GM20000 (cell line): ENCODE results near the gene HOXB4.

ENCODE experiments used
- DNase-seq: peaks from one replicate; pipeline ENCODE4 v3.0.0; 2012; ENCODE audit warnings: low spot score
- TF ChIP-seq, protein P1 (sequence below): IDR thresholded peaks from 2 replicates; pipeline ENCODE4 v1.5.1; 2012; ENCODE audit warnings: mild to moderate bottlenecking, control low read depth; ENCODE audit errors: extremely low read depth, missing control alignments

Gene HOXB4

DNA sequence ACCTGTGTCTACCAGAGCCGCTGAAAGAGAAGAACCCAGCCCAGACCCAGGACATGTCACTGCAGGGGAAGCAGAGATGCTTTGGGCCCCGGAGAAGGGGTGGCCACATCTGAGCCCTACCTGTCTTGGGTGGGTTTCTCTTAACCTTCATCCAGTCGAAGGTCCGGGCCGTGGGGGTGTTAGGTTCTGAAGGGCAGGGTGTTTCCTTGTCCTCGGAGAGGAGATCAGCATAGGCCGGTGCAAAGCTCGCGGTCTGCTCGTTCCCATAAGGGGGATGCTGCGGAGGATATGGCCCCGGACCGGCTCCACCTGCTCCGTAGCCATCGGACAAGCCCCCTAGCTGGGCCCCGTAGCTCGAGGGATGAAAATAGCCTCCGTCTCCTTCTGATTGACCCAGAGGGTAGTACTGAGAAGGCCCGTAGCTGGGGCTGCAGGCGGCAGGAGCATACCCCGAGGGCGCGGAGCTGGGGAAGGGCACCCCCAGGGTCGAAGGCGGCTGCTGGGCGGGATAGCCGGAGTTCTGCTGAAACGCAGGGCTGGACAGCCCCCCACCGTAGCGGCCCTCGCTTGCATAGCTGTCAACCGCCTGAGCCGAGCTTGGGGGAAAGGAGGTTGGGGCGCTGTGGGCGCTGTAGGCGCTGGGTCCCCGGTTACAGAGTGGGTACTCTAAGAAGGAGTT is 47.8 kb downstream of the HOXB4 start:
- TF ChIP-seq, protein P1, sequence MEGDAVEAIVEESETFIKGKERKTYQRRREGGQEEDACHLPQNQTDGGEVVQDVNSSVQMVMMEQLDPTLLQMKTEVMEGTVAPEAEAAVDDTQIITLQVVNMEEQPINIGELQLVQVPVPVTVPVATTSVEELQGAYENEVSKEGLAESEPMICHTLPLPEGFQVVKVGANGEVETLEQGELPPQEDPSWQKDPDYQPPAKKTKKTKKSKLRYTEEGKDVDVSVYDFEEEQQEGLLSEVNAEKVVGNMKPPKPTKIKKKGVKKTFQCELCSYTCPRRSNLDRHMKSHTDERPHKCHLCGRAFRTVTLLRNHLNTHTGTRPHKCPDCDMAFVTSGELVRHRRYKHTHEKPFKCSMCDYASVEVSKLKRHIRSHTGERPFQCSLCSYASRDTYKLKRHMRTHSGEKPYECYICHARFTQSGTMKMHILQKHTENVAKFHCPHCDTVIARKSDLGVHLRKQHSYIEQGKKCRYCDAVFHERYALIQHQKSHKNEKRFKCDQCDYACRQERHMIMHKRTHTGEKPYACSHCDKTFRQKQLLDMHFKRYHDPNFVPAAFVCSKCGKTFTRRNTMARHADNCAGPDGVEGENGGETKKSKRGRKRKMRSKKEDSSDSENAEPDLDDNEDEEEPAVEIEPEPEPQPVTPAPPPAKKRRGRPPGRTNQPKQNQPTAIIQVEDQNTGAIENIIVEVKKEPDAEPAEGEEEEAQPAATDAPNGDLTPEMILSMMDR, result no peak
- DNase-seq, result no peak

DNA sequence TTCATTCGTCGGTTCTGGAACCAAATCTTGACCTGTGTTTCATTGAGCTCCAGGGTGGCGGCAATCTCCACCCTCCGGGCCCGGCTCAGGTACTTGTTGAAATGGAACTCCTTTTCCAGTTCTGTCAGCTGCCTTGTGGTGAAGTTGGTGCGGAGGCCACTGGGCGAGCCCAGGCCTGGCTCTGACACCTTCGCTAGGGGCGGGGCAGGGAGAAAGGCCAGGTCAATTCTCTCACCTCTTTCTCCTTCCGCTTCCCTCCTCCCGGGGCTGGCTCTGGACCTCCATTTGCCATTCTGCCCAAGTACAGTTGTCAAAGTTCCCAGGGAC is 48.5 kb downstream of the HOXB4 start:
- no peak for DNase-seq
- TF ChIP-seq, protein P1, result no peak

DNA sequence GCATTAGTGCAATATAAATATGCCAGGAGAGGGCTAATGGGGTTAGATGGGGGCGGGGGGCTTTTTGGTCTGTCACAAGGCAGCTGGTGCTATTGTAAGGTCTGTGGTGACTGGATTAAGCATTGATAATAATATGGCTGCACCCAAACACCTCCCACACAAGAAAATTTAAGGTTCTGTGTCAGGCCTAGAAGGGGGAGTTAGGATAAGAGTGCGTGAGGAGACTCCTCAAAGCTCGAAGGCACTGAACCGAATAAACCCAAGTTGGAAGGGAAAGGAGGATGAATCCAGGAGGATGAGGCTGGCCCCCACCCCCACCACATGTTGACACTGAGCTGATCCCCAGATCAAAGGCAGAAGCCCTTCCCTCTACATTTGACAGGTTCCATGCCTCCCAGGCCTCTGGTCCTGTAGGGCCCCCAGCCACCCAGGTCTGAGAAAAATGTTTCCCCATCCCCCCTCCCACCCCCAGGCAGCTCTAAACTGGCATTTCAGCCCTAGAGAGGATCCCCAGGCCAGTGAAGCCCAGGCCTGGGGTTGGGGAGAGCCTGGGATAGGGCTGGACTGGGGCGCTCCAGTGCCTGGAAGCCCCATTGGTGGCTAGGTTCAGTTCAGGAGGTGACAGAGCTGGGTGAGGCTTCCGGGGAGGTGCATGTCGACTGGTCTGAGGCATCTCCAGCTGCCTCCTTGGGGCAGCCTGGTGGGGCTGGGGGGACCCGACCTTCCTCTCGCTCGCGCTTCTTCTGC is 49.0 kb downstream of the HOXB4 start:
- peak; percentile 25 for DNase-seq
- TF ChIP-seq, protein P1, result no peak

DNA sequence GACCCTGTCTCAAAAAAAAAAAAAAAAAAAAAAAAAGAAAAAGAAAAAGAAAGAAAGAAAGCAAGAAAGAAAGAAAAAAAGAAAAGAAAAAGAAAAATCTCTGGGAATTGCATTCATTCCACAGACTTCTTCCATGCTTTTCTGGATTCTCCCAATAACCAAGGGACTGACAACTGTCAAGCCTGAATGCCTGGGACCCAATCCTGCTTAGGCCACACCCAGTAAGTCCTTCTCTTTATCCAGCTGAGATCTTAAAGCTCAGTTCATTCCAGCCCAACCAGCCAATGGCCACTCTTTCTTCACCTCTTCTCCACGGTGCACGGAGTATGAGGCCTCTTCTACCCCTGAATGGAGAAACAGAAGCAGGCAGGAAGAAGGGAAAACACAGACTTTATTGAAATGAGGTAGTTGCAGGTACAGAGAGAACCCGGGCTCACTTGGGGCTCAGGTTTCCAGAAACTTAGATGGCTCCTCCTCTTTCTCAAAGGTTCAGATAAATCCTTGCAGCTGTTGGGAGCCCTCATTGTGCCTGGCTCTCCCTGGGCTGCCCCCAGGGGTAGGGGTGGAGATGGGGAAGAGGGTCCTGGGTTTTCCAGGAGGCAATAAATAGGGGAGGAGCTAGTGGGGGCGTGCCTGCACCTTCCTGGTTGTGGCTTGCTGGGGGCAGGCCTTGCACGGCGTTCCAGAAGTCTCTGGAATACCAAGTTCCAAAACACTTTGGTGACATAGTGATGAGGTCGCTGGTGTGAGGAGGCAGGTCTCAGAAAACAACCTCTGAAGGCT is 49.8 kb downstream of the HOXB4 start:
- peak; percentile 43 for DNase-seq
- TF ChIP-seq, protein P1, result no peak

DNA sequence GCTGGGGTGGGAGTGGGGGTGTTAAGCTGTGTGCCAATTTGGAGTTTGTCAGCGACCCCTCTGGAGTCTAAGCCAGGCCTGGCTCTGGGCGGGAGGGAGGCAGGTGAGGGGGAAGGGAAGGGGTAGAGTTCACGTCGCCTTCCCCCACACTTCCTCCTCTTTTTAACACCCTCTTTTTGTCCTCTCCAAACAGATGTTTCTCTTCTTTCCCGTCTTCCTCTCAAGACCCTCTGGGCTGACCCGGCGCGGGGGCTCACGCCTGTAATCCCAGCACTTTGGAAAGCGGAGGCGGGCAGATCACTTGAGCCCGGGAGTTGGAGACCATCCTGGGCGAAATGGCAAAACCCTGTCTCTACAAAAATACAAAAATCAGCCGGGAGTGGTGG is 50.6 kb downstream of the HOXB4 start:
- DNase-seq, result no peak
- TF ChIP-seq, protein P1, result no peak

DNA sequence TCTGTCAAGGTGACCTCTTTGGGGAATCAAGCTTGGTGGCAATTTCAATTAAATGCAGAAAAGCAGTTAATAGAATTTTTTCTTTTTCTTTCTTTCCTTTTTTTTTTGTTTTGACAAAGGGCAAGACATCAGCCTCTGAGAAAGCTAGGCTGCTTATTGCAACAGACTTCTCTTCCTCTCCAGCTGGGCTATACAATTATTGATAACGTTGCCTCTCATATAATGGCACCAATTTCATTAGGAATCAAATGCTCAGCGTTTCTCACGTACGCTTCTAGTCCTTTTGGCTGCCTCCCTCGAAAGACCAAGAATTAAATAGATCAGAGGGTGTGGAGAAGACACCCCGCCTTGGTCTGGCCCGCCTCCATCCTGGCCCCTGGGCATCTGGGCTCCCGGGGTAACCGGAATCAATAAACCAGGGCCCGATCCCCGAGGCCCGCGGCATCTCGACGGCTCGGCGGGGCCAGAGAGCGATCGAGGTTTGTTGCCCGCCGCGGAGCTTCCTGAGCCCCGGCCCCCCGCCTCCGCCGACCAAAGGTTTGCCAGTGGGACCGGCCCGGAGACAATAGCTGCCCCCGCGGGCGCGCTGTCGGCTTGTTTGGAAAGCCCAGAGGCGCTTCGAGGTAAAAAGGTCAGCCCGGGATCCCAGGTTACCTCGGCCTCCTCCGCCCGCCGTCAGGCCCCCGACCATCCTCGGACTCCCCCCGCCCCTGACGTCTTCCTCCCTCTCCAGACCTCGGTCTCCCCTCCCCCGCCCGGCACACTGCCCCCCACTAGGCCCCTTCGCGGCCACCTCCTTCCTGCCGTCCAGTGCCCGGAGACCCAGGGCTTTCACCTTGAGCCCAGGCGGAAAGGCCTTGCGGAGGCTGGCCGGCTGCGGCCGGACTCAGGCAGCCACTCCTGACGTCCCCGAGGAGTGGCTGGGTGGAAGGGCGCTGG is 51.3 kb downstream of the HOXB4 start:
- TF ChIP-seq, protein P1, result no peak
- no peak for DNase-seq
